Activated CD8-positive, alpha-beta memory T cell treated with anti-CD3 and anti-CD28 coated beads for 4 hours (primary cell): ENCODE results near the gene UBD.

Experiments used
- DNase-seq, 2 donors: peaks; one replicate each; pipeline ENCODE4 v3.0.0-alpha.2; 2020; ENCODE audit warnings: low read depth in 2 of 2

The UBD gene

DNA sequence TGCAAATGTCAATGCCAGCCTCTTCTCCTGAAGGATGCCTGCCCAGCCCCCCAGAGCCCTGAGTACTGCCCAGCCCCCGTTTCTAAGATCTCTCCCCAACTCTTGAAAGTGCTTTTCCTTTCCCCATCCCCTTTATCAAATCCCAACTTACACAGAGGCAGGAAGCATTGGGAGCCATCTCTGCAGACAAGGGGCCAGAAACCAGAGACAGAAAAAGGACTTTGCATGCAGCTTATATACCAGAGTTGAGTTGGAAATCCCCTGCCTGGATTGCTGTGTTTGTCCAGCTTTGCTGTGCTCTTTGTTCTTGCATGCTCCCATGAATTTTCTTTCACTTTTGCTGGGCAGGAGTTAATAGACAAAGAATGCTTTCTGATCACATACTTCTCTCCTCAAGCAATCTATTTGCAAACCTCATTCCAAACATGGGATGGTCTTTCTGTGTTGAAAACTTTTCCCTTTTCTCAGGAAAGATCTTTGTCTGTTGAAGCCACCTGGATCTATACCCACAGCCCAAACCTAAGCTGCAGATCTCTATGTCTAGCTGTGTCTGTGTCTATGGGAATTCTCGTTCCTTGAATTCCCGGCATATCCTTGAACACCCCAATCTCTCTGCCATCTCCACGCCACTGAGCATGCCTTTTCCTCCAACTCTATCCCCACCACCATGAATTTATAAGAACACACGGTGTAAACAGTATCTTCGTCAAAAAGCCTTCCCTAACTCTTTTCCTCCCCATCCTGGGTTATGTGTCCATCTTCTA, at the start of gene UBD:
Gene UBD, minus strand, starts transcription at position 209 of the 764 bp plus-strand sequence. Its CDS starts 31 bp downstream, at position 178.
- DNase-seq, result no peak

DNA sequence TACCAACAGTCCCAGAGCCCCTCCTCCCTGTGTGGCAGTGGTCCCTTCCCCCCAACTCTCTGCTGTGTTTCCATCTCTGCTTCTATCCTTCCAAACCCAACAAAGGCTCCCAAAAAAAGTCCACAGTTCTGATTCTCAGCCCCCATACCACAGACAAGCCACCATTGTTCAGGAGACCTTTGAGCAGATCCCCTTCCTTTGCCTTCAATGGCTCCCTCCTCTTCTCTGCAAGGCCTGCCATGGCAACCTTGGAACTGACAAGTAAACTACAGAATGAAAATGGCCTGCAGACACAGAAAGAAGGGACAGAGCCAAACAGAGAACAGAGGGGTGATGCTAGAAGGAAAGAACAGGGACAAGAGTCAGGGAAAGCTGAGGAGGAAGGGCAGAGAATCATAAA, 48.6 kb upstream of the UBD start:
- DNase-seq, result no peak

DNA sequence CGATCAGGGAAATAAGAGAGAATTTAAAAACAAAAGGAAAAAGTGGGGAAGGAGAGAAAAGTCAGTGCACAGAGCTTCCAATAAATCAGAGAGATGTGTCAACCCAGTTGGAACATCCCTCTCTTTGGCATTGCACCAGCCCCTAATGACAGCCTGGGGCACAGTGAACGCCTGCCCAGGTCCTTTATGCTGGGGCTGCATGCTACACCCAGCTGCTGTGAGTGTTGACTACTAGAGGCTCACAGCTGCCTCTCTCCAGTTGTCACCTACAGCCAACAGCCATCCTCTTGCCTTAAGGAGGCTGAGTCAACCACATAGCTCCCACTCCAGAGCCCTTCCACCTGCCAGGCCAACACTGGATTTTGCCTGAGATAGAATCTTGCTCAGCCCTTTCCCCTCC, 44.4 kb upstream of the UBD start:
- no peak for DNase-seq

DNA sequence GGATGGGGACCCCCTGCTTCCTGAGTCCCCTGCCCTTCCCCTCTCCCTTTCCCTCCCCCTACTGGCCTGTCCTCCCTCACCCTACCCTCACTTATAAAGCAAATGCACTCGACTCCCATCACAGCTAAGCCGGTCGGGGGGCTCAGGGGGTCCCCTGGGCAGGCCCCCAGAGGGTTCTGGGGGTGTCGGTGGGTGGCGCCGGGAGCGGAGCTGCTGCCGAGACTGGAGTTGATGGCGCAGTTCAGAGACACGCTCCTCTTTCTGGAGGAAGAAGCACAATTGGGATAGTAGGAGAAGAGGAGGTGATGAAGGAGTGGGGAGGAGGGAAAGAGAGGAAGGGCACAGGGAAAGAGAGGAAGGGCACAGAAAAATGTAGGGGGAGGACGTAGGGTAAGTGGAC, 43.9 kb upstream of the UBD start:
- DNase-seq, result no peak

DNA sequence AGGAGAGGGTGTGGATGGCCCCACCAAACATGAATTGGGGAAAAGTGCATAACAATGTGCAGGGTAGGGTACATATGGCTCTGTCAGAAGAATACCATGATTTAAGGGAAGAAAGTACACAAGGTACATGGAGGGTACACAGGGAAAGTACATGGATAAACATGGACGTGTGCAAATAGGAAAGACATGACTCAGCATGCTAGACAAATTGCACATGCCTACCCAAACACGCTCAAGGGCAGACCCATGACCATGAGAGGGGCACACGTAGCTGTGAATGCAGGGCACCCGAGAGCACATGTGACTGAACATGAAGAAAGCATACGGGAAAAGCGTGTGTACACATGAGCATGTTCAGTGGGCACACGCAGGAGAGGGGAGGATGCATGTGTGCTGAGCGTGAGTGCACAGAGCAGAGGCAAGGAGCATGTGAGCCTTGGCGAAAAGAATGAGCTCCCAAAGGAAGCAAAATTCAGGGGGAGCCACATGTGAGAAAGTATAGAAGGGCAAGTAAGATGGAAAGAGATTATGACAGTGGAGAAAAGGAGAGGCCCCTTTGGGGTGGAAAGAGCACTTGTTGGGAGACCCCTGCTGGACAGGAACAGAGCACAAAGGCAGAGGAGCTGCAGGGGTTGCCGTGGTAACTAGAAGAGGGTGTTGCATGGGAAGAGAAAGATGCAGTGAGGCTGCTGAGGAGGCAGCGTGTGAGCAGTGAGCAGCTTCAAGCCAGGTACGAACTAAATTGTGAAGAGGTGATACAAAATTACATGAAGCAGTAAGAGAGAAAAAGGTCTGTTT, 43.2 kb upstream of the UBD start:
- DNase-seq, result no peak

DNA sequence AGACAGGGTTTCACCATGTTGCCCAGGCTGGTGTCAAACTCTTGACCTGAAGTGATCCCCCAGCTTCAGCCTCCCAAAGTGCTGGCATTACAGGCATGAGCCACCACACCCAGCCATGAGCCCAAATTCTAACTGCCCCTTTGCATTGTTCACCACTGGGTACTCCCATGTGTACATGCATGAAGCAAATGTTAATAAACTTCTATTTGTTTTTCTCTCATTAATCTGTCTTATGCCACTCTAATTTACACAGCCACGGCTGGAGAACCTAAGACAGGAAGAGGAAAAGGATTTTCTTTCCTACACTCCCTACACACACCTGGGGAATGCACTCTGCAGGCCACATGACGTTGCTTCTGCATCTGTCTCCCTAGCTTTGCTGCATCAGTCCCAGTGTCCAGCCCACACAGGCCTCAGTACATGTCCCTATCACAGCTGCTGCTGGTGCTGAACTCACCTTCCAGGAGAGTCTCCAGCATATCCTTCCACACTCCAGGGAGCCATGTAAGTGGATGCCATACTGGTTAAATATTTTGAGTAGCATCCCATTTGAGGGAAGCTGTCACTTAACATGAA, 38.7 kb upstream of the UBD start:
- DNase-seq, result no peak

DNA sequence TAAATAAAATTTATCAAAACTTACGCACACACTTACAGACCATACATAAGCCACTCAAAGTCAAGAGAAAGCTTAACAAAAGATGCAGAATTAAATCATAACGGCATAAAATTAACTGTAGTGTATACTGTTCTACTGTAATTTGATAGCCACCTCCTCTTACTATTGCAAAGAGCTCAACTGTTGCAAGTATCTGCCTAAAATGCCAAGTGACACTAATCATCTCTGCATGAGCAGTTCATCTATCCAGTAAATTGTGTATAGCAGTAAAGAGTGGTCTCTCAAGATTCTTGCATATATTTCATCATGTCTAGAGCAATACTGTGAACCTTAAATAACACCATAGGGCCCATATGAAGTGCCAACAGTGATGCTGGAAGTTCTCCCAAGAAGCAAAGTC, 37.7 kb upstream of the UBD start:
- no peak for DNase-seq

DNA sequence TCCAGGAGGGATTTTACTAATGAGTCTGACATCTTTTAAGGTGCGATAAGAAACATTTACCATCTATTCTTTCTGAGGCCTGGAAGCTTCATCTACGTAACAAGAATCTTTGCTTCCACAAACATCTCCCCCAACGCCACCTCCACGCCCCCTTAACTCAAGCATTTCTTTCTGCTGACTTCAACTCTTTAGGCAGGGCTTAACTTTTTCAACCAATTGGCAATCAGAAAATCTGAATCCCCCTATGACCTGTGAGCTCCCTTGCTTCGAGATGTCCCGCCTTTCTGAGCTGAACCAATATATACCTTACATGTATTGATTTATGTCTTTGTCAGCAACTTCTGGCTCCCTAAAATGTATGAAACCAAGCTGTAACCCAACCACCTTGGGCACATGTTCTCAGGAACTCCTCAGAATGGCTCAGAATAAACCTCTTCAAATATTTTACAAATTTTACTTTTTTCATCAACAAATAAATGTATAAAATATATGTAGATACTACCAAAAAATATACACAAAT, 36.9 kb upstream of the UBD start:
- DNase-seq, result no peak

DNA sequence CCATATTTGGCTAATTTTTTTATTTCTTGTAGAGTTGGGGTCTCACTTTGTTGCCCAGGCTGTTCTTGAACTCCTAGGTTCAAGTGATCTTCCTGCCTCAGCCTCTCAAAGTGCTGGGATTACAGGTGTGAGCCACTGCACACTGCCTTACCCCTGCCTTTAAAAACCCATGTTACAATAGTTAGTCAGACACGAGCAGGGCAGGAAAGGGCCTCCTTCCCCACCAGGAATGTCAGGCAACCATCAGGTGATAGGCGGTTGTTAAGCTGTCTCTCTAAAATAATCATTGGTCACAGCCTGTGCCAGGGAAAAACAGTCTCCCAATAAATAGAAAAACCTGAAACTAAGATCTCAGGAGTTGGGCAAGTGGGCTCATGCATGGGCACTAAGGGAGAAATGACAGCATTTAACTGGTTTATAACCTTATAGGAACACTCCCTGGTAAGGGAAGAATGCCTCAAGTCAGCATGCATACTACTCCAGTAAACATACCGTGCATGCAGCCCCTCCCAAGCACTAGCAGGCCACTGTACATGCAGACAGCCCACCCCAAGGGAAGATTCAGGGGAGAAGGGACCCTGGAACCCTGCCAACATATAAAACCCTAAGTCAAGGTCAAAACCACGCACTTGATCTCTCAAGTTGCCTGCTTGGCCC, 33.8 kb upstream of the UBD start:
- no peak for DNase-seq

DNA sequence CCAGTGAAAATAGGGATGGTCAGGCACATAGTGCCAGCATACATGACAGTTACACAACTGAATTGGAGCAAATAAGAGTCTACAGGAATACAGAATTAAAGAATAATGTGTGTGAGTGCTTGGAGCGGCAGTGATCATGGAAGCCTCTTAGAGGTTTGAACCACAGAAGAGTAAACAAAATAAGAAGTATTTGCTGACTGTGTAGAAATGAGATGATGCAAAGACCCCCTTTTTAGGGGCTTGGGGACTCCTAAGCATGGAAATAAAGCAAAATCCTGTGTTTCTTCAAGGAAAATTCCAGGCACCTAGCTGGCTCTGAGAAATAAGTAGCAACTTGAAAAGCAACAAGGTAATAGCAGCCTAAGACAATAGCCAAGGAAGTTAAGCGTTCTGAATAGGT, 32.1 kb upstream of the UBD start:
- no peak for DNase-seq

DNA sequence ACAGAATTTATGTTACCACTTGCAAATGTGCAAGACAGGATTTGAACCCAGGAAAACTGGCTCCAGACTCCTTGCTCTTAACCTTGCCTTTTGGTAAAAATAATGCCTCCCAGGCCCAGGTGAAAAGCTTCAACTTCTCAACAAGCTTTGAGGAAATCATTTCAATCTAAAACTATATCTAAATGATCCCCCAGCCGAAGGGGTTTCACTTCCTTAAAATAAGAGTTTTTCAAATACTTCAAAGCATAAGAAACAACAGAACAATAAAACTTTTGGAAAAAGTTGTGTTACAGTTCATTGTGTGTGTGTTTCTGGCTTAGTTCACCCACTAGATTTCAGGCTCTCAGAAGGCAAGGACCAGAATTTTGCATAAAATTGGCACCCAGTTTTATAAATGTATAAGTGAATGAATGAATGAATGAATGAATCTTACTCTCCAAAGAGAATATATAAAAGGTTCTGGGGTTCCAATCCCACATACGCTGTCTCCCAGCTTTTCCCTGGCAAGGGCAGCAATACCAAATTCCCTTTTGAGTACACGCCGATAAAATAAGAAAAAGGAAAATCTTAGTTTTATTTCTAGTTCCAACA, 30.8 kb upstream of the UBD start:
- no peak for DNase-seq

DNA sequence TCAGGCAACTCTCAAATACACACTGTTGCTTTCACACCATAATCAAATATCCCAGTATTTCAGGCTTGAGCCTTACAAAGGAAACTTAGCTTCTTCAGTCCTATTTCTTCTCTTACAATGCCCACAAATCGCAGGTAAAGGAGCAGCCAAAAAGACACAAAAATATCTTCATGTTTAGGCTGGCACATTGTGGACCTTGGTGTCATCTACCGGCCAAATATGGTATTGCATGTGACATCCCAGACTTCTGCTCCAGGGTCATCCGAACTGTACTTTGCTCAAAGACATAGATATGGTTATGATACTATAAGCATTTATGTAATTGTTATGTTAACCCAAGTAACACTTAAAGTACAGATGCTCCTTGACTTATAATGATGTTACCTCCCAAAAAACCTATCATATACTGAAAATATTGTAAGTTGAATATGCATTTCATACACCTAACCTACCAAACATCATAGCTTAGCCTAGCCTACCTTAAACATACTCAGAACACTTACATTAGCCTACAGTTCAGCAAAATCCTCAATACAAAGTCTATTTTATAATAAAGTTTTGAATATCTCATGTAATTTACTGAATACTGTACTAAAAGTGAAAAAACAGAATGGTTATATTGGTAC, 30.0 kb upstream of the UBD start:
- DNase-seq, result peak in 1 of 2 donors; percentile 11

DNA sequence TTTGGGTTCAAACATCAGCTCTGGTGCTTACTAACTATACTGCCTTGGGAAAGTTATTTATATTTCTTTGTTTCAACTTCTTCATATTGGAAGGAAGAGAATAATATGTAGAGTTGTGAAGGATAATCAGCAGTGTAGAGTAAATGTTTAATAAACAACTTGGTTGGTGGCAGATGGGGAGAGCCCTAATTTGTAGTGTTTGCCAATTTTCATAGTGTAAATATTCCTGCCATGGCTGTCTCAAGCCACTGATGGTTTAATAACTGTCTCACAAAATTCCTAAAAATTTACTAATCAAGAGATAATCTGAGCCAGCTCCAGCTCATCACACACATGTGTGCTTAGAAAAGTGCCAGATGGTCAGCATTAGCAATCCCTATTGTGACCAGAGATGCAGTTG, 25.3 kb upstream of the UBD start, which contains the start of gene OR2H2:
Gene OR2H2, plus strand, starts transcription at position 301 of the 400 bp plus-strand sequence. CDS start 2,824 bp downstream, outside the sequence.
- DNase-seq, result no peak

DNA sequence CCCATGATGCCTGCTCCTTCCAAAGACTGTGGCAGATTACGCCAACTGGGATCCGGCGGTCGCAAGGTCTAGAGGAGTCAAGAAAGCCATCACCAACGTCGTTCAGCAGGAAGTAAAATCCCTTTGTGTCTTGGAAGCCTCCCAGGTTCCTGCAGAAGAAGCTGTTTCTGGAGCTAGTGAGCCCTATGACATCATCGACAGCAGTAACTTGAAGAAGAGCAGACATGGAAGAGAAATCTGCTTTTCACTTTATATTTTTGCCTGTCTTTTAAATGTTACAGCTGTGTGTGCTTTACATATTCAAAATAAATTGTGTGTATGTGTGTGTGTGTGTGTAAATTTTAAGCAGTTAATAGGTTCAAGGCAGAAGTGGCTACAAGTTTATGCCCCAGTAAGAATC, 18.0 kb upstream of the UBD start:
- no peak for DNase-seq

DNA sequence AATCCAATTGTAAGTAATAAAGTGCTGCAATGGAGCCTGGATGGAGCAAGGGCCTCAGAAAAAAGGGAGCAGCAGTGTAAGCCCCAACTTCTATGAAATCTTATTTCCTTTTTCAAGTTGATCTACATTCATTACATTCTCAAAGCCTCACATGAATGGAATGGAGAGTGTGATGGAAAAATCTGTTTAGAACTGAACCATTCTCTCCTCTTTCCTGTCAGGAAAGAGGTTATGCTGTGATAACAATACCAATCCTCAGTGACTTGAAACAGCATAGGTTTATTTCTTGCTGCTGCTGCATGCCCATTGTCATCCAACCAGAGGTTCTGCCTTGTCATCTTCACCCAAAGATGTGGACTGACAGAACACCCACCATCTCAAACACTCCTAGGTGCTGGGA, 16.5 kb upstream of the UBD start:
- DNase-seq, result no peak

DNA sequence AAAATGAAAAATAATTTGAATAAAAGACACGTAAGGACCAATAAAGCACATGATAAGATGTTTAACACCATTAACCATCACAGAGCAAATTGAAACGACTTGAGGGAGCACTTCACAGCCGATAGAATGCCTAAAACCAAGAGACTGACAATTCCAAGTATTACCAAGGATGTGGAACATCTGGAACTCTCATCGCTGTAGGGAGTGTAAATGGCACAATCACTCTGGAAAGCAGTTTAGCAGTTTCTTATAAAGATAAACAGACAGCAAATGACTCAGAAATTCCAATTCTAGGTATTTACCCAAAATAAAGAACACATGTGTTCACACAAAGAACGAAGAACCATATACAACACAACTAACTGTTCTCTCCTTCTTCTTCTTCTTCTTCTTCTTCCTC, 8.5 kb upstream of the UBD start:
- DNase-seq, result no peak

DNA sequence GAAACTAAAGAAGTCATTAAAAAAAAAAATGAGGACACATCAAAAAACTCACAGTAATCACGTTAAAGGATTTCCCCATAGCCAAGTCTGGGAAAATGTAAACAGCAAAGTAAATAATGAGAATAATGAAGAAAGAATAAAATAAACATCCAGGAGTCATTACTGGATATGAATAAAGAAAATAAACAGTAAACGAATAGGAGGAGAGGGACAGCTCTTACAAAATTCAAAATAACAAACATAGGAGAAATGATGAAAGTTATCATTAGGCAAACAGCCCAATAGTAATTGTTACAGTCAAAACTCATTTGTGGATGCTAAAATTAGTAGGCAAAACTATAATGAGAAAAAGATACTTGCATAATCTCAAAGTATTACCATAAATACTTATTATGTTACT, 8.0 kb upstream of the UBD start:
- no peak for DNase-seq

DNA sequence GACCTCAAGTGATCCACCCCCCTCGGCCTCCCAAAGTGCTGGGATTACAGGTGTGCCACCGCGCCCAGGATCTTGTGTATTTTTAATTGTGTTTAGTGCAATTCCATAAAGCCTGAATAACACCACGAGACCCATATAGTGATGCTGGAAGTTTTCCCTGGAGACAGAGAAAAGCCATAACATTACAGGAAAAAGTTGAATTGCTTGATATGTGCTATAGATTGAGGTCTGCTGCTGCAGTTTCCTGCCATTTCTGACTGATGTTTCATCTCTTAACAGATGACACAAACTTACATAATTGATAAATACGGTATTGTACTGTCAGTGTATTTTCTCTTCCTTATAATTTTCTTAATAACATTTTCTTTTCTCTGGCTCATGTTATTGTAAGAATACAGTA, 7.3 kb upstream of the UBD start:
- no peak for DNase-seq

DNA sequence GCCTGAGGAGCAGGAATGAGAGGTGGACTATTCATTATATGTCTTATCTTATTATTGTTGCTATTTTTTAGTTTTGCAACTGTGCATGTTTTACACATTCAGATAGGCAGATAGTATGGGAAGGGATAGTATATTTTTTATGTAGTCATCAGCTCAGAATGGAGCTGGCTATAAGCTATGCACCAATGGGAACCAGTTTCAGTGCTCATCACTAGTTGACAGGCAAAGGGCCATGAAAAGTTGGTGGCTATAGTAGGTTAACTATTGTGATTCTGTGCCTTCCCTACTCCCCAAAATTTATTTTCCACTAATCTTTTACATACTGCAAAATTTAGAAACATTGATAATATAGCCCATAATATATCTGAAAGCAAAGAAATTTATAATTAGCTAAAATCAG, 5.3 kb upstream of the UBD start:
- DNase-seq, result no peak

DNA sequence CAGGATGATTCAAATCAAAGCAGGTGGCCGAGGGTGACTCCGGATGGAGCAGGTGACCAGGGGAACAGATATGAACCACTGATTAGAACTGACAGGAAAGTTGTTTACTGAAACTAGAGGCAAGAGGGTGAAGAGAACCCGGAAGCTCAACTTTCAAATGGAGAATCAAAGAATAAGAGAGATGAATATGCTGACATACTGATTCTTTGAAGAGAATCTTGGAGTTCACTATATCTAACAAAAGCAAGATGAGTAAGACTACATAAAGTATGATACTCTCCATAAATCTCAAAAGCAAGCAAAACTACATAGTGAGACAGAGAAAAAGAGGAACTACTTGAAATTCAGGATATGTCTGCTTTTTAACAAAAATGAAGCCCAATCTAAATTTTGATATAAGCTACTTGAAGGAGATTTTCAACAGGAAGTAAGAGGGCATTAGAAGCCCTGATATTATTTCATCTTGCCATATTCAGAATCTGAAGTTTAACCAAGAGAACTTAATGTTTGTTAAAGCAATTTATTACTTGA, 4.0 kb upstream of the UBD start:
- DNase-seq, result no peak

DNA sequence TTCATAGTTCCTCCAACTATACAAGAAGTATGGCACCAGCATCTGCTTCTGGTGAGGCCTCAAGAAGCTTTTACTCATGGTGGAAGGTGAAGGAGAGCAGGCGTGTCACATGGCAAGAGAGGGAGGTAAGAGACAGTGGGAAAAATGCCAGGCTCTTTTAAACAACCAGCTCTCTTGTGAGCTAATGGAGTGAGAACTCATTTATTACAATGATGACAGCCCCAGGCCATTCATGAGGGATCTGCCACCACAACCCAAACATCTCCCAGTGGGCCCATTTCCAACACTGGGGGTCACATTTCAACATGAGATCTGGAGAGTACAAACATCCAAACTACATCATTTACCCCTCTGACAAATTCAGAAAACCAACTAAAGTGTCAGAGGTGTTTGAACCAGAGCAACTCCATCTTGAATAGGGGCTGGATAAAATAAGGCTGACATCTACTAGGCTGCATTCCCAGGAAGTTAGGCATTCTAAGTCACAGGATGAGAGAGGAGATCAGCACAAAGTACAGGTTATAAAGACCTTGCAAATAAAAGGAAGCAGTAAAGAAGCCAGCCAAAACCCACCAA, 2.2 kb upstream of the UBD start:
- no peak for DNase-seq
